Spinal cord (tissue), 10 donors: ENCODE measurements around the gene RTEL1. TPM values are rescaled to one million over a fixed set of nuclear protein-coding genes. Genes with fewer than 3 reads are reported as not detected.

Source experiments
- DNase-seq, 6 donors: peaks; one replicate each; pipeline versions ENCODE4 v3.0.0 to v3.0.0-alpha.2; 2013 to 2015; ENCODE audit warnings: low spot score in 6 of 6, low read depth in 4 of 6
- H3K27ac ChIP-seq: one replicate; pipeline ENCODE4 v1.5.1; 2013; ENCODE audit warnings: low read depth, low read length, control low read depth
- H3K27me3 ChIP-seq: one replicate; pipeline ENCODE4 v1.6.1; 2013; ENCODE audit warnings: low read length; ENCODE audit not compliant: control insufficient read depth, insufficient read depth
- H3K36me3 ChIP-seq: one replicate; pipeline ENCODE4 v1.6.1; 2013; ENCODE audit warnings: low read length; ENCODE audit not compliant: control insufficient read depth, insufficient read depth
- H3K4me1 ChIP-seq: one replicate; pipeline ENCODE4 v1.6.1; 2013; ENCODE audit warnings: low read length; ENCODE audit not compliant: control insufficient read depth, insufficient read depth
- H3K4me3 ChIP-seq: one replicate; pipeline ENCODE4 v1.5.1; 2013; ENCODE audit warnings: low read depth, low read length, control low read depth
- H3K9me3 ChIP-seq: one replicate; pipeline ENCODE4 v1.6.1; 2013; ENCODE audit warnings: low read length; ENCODE audit not compliant: control insufficient read depth, insufficient read depth
- WGBS: methylation state at CpG from one replicate; pipeline ENCODE4 v1.1.5; 2013; ENCODE audit warnings: missing lambda C conversion rate; ENCODE audit not compliant: insufficient coverage; 5-methylcytosine and 5-hydroxymethylcytosine counted together
- polyA plus RNA-seq, 2 donors: library from polyadenylated mRNA; unstranded; fragments of 120-200 nt; gene quantifications; one replicate each; pipeline ENCODE4 v1.2.1, GENCODE V29; 2013; ENCODE audit not compliant: insufficient read length in 2 of 2
- total RNA-seq, 2 donors: library from RNA; depleted of rRNA in 1 of 2; stranded (reverse); fragments of 120-200 nt in 1 of 2; fragments of >200 nt in 1 of 2; gene quantifications; one replicate each; pipeline versions ENCODE4 v1.2.3 to v1.2.4, GENCODE V29; 2013 to 2014
- donor health status: healthy.

Gene RTEL1
- total and polyA plus RNA-seq, 4 donors: 8.1 to 29.6 (median 19.3) TPM

GRCh38 chr20:63686492-63687321 lies 28.6 kb downstream of the RTEL1 start:
- Histone ChIP-seq H3K4me3 (no peak overlapping the region), H3K27me3 (no peaks in the 10 kb centered on the region), H3K4me1 (peaks cover 26% of the 10 kb centered on the region), H3K36me3 (peaks cover 93% of the 10 kb centered on the region), H3K9me3 (no peaks in the 10 kb centered on the region), H3K27ac (peak overlapping the region; percentile 80)
- DNase-seq: peak in 1 of 6 donors; percentile 70
- WGBS: 51% methylated on average over 44 of the region's 45 CpGs

- WGBS: 89% methylated on average over 22 of the region's 29 CpGs
- DNase-seq: no peak
- Histone ChIP-seq H3K4me3 (no peak overlapping the region), H3K9me3 (no peaks in the 10 kb centered on the region), H3K27me3 (no peaks in the 10 kb centered on the region), H3K4me1 (peaks cover 26% of the 10 kb centered on the region), H3K36me3 (peaks cover 93% of the 10 kb centered on the region), H3K27ac (peak overlapping the region; percentile 80)
Measured at GRCh38 chr20:63687419-63688178, 29.5 kb downstream of the RTEL1 start.

- Histone ChIP-seq H3K27ac (no peak overlapping the region), H3K9me3 (no peaks in the 10 kb centered on the region), H3K27me3 (no peaks in the 10 kb centered on the region), H3K36me3 (peaks cover 91% of the 10 kb centered on the region), H3K4me1 (peaks cover 26% of the 10 kb centered on the region), H3K4me3 (no peak overlapping the region)
- 92% methylated on average over 28 of the region's 31 CpGs for WGBS
- DNase-seq: no peak
Measured at GRCh38 chr20:63688228-63689045, 30.3 kb downstream of the RTEL1 start.

GRCh38 chr20:63689046-63690002 lies 31.2 kb downstream of the RTEL1 start:
- no peaks in the 10 kb centered on the region for H3K27me3 ChIP-seq
- no peak overlapping the region for H3K4me3 ChIP-seq
- peaks cover 93% of the 10 kb centered on the region for H3K36me3 ChIP-seq
- H3K27ac ChIP-seq: no peak overlapping the region
- no peak for DNase-seq
- 94% methylated on average over 37 of the region's 44 CpGs for WGBS
- no peaks in the 10 kb centered on the region for H3K9me3 ChIP-seq
- H3K4me1 ChIP-seq: peaks cover 26% of the 10 kb centered on the region

GRCh38 chr20:63690003-63690897 lies 32.1 kb downstream of the RTEL1 start:
- Histone ChIP-seq H3K4me1 (peaks cover 26% of the 10 kb centered on the region), H3K9me3 (no peaks in the 10 kb centered on the region), H3K36me3 (peaks cover 97% of the 10 kb centered on the region), H3K4me3 (no peak overlapping the region), H3K27ac (no peak overlapping the region), H3K27me3 (no peaks in the 10 kb centered on the region)
- 93% methylated on average over 33 of the region's 40 CpGs for WGBS
- DNase-seq: no peak

GRCh38 chr20:63690898-63691710 lies 33.0 kb downstream of the RTEL1 start:
- Histone ChIP-seq H3K27me3 (no peaks in the 10 kb centered on the region), H3K4me3 (no peak overlapping the region), H3K4me1 (peaks cover 22% of the 10 kb centered on the region), H3K27ac (no peak overlapping the region), H3K36me3 (peaks cover 97% of the 10 kb centered on the region), H3K9me3 (no peaks in the 10 kb centered on the region)
- no peak for DNase-seq
- 88% methylated on average over 23 of the region's 24 CpGs for WGBS

GRCh38 chr20:63691711-63692435 lies 33.8 kb downstream of the RTEL1 start:
- Histone ChIP-seq H3K27me3 (no peaks in the 10 kb centered on the region), H3K4me3 (no peak overlapping the region), H3K9me3 (no peaks in the 10 kb centered on the region), H3K4me1 (peaks cover 22% of the 10 kb centered on the region), H3K27ac (no peak overlapping the region), H3K36me3 (peaks cover 97% of the 10 kb centered on the region)
- 91% methylated on average over 18 of the region's 21 CpGs for WGBS
- no peak for DNase-seq
